Measurements from ENCODE around the gene MUSK.

- TF ChIP-seq, protein P1, sequence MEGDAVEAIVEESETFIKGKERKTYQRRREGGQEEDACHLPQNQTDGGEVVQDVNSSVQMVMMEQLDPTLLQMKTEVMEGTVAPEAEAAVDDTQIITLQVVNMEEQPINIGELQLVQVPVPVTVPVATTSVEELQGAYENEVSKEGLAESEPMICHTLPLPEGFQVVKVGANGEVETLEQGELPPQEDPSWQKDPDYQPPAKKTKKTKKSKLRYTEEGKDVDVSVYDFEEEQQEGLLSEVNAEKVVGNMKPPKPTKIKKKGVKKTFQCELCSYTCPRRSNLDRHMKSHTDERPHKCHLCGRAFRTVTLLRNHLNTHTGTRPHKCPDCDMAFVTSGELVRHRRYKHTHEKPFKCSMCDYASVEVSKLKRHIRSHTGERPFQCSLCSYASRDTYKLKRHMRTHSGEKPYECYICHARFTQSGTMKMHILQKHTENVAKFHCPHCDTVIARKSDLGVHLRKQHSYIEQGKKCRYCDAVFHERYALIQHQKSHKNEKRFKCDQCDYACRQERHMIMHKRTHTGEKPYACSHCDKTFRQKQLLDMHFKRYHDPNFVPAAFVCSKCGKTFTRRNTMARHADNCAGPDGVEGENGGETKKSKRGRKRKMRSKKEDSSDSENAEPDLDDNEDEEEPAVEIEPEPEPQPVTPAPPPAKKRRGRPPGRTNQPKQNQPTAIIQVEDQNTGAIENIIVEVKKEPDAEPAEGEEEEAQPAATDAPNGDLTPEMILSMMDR (IDR thresholded peaks at IDR 0.05; ENCODE audit: insufficient read depth, low read length, poor library complexity, severe bottlenecking) = no peak
- no peak for TF ChIP-seq EZH2phosphoT487 (conservative IDR thresholded peaks at IDR 0.05; ENCODE audit: low read length)
These were observed 120.3 kb downstream of the MUSK start for GRCh38 chr9:110788871-110789270.

All from SU-DHL-6 (cell line).